Effector CD4-positive, alpha-beta T cell (primary cell): ENCODE results near the gene RGMA.
"Not testable (repeated sequence)": the region's sequence is repeated elsewhere in the genome, so short reads cannot be mapped to it uniquely, and the experiment has no call there.

ENCODE experiments used
- DNase-seq: peaks from one replicate; pipeline ENCODE4 v3.0.0-alpha.2; 2020

RGMA gene

DNA sequence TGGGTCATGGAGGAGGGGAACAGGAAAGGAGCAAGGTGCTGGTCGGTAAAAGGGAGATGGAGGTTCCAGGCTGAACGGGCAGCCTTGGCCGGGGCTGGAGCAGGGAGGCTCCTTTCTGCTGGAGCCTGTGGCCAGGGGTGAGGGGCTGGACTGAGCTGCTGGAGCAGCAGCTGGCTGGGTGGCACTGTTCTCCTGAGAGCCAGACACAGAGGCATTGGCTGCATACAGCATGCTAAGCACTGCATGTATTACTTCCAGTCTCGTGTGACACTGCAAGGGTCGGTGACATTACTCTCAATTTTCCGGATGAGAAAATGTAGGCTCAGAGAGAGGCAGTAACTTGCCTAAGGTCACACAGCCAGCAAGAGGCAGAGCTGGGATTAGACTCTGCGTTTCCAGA is 42.3 kb downstream of the RGMA start:
- DNase-seq = no peak

DNA sequence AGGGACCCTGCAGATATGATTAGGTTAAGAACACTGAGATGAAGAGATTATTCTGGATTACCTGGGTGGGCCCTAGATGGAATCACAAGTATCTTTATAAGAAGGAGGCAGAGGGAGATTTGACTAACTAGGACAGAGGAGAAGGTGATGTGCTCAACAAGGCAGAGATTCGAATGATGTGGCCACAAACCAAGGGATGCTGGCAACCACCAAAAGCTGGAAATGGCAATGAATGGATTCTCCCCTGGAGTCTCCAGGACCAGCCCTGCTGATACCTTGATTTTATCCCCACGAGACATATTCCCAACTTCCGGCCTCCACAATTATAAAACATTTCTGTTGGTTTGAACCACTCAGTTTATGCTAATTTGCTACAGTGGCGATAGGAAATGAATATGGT is 42.9 kb downstream of the RGMA start:
- no peak for DNase-seq

DNA sequence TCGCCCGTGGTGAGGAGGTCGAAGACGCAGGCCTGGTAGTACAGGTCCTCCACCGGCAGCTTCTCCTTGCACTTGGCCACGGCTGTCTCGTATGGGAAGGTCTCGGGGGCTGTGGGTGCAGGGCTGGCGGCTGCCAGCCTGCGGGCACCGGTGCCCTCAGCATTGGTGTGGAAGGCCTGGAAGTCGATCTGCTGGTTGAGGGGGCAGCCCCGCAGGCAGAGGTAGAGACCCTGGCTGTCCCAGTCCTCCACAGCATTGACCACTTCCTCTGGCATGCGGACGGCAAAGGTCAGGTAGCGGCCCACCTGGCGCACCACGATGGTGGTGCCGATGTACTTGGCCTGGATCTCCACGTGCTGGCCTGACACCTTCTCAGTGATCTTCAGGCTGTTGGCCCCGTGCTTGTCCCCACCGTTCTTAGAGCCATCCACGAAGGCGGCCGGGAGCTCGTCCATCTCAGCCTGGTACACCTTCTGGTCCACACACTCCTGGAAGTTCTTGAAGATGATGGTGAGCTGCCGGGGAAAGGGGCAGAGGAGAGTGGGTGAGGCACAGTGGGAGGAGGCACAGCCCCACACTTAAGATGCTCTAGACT is 43.7 kb downstream of the RGMA start:
- no peak for DNase-seq

DNA sequence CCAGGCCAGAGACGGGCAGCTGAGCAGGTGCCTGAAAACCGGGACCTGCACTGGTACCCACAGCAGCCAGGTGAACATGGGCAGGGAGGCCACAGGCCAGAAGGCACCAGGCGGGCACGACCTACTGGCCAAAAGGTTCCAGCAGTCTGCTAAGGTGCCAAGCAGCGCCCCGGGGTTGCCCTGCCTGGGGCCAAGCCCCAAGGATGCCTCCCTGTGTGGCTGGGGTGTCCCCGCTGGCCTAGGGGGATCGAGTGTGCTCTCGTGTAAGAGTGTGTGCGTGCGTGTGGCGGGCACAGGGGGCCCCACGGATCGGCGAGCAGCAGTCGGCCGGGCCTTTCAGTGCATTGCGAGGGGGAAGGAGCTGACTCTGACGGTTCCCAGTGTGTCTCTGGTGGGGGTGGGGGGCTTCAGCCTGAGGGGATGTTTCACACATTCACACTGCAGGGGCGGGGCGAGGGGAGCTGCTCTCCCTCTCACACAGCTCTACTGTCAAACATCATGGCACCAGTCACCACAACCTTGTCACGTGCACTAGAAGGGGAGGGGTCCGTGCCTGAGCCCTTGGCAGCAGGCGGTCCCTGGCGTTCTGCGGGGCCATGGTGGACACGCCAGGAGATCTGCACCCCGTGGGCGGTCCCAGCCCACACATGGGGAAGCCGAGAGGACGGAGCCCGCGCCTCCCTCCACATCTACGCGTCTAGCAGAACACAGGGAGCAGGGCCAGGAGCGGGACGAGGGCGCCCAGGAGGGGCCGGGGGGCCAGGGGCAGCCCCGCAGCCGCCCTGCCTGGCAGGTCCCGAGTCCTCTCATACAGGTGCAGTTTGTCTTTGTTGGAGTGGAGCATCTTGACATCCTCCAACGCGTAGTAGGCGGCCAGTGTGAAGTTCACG is 44.5 kb downstream of the RGMA start:
- no peak for DNase-seq

DNA sequence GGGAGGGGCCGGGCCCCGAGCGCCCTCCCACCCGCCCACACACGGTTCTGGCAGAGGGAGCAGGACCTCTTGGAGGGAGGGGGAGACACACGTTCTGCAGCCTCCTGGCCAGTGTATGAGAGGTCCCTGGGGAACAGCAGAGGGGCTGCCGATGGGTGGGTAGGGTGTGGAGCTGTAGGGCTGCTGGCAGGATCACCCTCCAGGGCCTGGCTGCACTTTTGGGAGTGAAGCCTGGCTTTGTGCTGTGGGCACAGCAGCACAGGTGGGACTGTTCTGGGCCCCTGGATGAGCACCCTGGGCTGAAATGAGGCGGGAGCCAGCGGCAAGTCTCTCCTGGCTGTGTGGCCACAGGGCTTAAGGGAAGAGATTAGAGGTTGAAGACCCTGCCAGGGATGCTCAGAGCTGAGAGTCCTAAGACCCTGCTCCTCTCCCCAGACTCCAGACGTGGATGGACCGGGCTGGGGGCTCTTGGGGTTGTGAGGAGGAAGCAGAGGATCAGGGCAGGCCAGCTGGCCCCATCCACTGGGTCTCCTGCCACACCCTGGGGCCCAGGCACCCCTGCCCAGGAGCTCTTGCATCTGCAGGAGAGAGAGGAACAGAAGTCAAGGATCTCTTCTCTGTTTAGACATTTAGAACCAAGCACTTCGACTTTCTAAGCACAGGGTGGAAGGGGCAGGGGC is 45.2 kb downstream of the RGMA start:
- DNase-seq = no peak

DNA sequence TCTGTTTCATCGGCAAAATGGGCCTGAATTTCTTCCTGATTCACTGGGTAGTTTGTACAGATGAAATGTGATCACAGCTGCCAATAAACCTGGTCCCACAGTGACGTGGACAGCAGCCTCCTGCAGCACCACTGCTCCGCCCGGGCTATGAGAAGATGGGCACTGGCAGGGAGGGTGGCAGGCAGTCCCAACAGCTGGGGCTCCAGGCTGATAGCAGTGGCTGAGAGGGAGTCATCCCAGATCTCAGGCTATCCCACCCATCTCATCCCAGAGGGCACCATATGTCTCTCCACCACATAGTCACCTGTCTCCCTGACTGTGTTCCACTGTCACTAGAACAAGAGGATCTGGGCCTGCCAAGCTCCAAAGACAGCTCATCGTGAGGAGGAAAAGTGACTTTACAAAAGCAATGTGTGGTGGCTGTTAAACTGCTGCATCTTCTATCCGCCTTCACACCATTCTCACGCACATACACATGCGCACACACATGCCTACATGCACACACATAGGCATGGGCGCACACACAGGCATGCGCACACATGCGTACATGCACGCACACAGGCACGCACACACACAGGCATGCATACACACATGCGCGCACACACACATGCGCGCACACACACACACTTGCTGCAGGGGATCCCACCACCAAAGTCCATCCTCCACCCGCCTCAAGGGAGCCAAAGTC is 46.2 kb downstream of the RGMA start:
- no peak for DNase-seq

DNA sequence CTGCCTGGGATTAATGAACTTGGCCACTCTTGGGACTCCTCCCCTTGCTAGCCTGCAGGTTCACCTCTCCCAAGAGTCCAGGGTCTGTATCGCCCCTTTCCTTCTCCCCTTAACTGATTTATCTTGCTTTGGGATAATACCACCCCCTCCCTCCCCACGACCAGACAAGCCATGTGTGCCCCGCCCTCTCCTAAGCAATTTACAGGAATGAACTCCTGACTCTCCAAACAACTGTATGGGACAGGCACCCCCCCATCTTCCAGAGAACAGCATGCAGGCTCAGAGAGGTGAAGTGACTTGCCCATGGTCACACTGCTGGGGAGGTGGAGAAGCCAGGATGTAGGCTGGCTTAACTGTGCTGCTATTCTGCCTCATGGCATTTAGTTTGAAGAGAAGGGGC is 46.8 kb downstream of the RGMA start:
- DNase-seq = no peak

DNA sequence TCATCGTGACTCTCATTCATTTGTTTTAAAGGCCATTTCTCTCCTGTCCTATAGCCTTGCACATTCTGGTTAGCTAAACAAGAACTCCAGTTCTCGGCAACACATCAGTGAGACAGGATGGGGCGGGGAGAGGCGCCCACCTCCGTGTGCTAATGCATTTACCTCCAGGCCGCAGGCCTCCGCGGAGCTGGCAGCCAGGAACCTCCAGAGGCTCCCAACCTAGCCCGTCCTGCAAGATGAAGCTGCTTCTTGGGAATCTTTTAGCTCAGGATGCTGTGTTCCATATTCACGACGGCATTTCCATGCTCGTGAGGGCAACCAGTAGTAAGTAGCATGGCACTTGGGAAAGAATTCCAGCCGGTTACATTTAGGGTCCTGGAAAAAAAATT is 47.9 kb downstream of the RGMA start:
- no peak for DNase-seq

DNA sequence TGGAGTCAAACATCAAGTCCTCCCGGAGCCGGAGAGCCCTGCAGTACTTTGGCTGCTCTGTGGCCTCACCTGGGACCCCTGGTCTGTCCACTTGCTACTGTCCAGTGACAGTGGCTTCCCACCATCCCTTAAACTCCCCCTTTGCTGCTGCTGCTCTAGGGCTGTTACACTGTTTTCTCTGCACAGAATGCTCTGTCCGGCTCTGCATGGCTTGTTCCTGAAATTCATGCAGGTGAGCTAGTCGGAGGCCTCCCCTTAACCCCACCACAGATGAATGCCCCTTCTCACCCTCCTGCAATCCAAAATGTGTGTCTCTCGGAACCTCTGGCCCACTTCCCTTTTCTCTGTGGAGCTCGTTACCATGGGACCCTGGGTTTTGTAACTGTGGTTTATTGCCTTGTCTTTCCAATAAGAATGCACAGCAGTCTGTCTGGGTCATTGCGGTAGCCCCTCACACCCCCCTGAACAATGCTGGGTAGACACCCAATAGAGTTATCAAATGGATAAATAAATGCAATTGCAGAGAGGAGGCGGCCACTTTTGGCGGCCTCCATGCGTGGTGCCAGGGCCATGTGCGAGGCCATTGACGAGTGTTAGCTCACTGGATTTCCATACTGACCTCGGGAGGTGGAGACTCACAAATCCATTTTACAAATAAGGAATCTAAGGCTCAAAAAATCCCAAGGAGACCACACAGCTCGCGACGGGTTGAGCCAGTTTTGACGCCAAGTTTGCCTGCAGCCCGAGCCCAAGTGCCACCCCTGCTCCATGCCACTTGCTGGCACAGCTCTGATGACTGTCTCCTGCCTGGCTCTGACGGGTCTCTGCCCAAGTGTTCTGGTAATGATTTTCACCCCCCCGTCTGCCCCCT is 48.5 kb downstream of the RGMA start:
- DNase-seq = no peak

DNA sequence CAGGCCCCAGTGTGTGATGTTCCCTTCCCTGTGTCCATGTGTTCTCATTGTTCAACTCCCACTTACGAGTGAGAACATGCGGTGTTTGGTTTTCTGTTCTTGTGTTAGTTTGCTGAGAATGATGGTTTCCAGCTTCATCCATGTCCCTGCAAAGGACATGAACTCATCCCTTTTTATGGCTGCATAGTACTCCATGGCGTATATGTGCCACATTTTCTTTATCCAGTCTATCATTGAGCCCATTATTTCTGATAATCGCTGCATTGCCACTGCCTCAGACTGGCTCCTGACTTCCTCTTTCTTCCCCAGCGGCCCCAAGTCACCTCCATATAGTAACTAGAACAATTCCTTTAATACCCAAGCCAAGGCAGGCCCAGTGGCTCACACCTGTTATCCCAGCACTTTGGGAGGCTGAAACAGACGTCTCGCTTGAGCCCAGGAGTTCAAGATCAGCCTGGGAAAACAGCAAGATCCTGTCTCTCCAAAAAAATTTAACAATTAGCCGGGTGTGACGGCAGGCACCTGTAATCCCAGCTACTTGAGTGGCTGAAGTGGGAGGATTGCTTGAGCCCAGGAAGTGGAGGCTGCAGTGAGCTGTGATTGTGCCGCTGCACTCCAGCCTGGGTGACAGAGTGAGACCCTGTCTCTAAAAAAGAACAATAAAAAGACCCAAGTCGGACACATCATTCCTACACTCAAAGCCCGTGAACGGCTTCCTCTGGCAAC is 49.3 kb downstream of the RGMA start:
- not testable (repeated sequence) for DNase-seq

DNA sequence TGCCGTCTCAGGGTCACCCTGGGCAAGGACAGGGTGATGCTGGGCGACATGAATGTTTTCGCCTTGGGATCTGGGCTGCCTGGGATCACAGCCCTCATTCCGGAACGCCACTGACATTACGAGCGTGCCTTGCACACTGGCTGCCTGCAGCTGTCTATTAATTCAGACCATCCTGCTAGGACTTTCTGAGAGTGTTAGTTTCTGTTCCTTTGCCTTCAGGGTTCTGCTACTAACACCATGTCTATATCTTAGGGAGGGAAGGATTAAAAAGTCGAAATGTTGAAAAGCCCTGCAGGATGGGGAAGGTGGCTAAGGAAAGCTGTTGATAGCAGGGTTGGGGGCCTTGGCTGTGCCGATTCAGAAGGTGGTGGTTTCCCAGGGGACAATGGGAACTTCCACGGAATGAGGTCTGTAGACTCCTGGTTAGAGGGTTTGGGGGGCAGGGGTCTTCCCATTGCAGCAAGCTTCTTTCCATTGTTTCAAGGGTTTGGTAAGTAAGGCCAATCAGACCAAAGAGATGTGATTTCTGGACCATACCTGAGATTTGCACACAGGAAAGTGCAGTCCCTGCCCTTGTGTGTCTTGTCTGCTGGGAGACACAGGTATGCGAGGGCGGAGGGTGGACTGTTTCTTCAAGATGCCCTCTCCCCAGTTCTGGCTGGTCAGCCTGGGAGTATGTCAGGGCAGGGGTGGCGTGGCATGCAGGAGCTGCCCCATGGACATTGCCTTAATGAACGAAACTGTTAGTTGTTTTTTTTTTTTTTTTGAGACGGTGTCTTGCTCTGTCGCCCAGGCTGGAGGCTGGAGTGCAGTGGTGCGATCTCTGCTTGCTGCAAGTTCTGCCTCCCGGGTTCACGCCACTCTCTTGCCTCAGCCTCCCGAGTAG is 50.9 kb downstream of the RGMA start:
- no peak for DNase-seq

DNA sequence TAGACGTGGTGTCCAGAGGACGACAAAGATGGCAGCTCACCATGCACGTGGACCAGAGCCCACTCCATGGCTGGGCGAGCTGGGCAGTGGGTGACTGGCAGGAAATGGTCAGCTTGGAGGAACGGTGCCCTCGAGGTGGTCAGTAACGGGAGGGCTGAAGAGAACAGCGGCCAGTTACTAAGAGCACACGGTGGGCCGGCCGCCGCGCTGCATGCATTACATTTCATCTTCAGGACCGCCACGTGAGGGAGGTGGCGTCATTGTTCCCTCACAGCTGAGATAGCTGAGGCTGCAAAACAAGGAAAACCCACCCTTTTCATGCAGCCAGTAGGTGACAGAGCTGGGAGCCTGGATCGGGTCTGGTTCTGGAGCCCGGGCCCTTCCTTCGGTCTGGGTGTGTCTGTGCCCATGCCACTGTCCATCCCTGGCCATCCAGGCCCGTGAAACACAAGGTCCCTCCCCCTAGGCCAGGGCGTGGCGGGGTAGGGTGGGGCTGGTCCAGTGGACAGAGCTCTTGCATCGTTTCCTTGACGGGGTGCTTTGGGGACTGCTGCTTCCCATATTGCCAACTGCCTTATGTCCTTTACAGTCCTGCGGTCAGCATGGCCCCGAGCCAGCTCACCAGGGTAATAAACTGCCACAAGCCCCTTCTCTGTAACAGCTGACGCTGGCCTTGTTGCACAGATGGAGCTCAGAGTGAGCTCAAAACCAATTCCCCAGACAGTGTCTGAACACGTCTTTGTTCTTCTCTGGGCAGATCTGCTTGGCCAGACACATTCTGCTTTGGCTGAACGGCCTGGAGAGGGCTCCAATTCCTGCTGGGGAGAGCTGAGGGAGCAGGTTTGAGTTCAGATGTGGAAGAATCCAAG is 51.8 kb downstream of the RGMA start:
- DNase-seq = no peak

DNA sequence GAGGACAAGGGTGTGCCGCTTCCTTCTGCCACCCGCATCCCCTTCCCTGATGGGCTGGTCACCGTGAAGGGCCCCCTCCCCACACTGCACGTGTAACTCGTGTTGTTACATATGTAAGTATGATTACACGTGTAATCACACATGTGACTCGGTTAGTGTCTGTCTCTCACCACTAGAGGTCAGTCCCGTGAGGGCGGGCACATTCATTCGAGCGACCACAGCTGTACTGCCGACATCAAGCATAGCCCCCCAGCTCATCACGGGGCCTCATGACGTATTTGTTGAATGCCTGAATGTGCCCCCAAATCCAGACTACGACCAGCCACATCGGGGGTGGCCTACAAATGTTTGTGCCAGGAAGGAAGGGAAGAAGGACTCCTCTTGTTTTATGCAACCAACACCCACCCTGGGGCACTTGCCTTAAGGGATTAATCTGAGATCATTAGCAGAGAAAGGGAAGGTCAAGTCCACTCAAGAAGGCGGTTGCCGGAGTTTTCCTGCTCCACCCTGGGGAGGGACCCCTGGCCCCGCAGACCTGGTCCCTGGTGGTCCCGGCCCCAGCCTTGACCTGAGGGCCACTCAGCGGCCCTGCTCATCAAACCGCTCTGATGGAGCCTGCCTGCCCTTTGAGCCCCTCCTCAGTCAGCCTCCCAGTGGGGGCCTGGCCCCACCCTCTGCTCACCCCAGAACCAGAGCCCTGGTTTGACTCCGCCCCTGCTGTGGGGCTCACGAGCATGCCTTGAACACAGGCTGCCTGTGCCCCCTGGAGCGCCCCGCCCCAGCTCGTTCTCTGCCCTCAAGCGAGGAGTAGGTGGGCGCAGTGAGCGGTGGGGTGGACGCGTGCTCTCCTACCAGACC is 52.8 kb downstream of the RGMA start:
- peak; percentile 18 for DNase-seq

DNA sequence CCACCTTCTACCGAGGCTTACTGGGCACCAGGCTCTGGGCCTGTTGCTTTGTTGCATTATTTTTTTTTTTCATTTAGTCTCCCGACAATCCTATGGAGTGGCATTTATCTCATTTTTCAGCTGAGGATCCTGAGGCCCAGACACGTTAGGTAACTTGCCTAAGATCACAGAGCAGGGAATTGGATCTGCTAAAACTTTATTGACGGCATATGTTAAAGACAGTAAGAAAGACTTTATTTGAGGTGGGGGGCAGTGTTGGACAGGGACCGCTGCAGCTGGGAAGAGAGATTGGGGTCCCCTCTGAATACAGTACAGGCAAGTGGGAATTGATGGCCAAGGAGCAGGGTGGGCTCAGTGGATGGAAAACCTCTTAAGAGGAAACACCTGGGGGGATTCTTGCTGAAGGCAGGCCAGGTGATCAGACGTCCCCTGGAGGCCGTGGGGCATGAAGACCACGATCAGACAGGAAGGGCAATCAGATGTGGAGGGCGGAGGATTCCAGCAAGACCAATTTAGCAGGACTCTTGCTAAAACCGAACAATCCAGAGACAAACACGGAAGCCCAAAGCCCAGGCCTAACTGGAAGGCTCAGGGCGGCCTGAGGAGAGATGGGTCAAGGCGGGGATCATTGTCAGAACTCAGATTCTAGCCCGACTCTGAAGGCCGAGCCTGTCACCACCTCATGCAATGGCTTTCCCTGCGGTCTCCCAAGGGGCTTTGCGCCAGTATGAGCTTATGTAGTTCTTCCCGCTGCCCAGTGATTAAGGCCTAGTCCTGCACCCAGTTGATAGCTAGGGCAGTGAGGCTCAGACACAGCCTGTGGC is 53.7 kb downstream of the RGMA start:
- no peak for DNase-seq

DNA sequence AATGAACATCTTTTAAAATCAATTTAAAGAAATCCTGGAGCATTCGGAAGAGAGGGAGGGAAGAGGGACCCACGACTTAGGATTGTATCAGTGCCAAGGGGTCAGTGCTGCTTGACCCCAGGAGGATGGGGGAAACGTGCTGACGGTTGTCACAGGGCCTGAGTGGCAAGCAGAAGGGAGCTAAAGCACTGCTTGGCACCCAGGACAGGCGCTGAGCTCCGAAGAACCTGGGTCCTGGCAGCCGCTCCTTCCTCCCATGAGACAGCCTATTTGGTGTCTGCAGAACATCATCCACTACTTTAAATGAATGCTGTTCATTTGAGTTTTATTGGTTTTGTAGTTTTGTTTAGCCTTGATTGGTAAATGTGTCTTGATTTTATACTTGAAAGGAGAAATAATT is 54.5 kb downstream of the RGMA start:
- no peak for DNase-seq

DNA sequence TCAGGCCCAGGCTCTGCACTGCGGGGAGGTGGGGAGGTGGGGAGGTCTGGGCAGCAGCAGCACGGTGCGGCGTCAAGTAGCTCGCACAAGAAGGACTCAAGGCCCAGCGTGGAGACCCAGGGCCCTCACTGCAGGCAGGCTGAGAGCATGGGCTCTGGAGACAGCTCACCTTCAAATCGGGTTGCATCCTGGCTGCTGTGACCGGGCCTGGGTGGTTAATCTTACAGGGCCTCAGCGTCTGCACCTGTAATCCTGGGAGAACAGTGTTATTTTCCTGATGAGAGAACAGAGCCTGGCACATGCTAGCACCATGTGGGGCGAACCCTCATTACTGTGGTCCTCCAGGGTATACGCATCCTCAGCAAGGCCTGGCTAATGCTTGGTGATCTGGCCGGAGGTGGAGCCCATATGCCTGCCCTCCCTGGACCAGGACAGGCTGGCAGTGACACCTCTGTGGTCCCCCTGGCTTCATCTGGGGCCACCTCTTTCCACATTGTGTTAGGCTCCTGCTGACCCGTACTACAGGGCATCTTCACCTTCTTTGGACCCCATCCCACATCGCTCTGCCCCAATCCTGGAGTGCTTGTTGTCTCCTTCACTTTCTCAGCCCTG is 55.5 kb downstream of the RGMA start:
- no peak for DNase-seq
